Endothelial cell of umbilical vein (primary cell): Measurements from ENCODE around the gene PABPN1. TPM values are rescaled to one million over a fixed set of nuclear protein-coding genes. Genes with fewer than 3 reads are reported as not detected.
A peak's percentile ranks its signal among the peaks of the same experiment; 100 is the strongest.

ENCODE experiments used
- BruUV-seq: library from RNA; stranded (reverse); fragments of 400-500 nt; replicated peaks from 2 replicates; lab custom pipeline; 2021; lab: Mats Ljungman, UMichigan
- CTCF ChIA-PET: fragments of 300-600, 350-600 bp; sonication (Branson Sonifier 250); formaldehyde crosslinking; loops from one replicate; lab custom pipeline; 2021; ENCODE audit warnings: antibody characterized with exemption, inconsistent platforms; lab: Charles Lee
- POLR2A ChIA-PET: fragments of 300-600, 350-600 bp; sonication (Branson Sonifier 250); formaldehyde crosslinking; loops from one replicate; lab custom pipeline; 2021; ENCODE audit warnings: antibody characterized with exemption, inconsistent platforms; lab: Charles Lee
- DNase-seq: peaks from one replicate; pipeline ENCODE4 v3.0.0-alpha.2; 2011; ENCODE audit warnings: low read depth, low spot score
- FAIRE-seq: peaks from 2 replicates; lab custom pipeline; 2011; peaks lifted over from hg19 to GRCh38; lab: Jason Lieb, UNC
- H2AFZ ChIP-seq: 2 replicates; pipeline ENCODE4 v1.6.0; 2012; ENCODE audit warnings: low read depth, low read length, control low read depth, inconsistent platforms
- H3K27ac ChIP-seq: 2 replicates; pipeline ENCODE4 v1.5.1; 2011; ENCODE audit warnings: low read depth, mild to moderate bottlenecking, control low read depth, low read length, moderate library complexity; ENCODE audit not compliant: insufficient read depth
- H3K27me3 ChIP-seq, 2 experiments: 2 replicates each; pipeline versions ENCODE4 v1.6.0 to v1.6.1; 2011; ENCODE audit warnings: low read length in 2 of 2, mixed read lengths in 1 of 2; ENCODE audit not compliant: control insufficient read depth in 2 of 2, insufficient read depth in 2 of 2
- H3K36me3 ChIP-seq, 2 experiments: 2 replicates in 1 of 2; 3 replicates in 1 of 2; pipeline ENCODE4 v1.5.1; 2011; ENCODE audit warnings: low read length in 2 of 2, mild to moderate bottlenecking in 1 of 2, moderate library complexity in 1 of 2; ENCODE audit not compliant: control insufficient read depth in 2 of 2, insufficient read depth in 2 of 2; ENCODE audit errors: extremely low read depth in 1 of 2
- H3K4me1 ChIP-seq: 3 replicates; pipeline ENCODE4 v1.5.1; 2011; ENCODE audit warnings: mild to moderate bottlenecking, low read length; ENCODE audit not compliant: control insufficient read depth, insufficient read depth; ENCODE audit errors: extremely low read depth
- H3K4me2 ChIP-seq: 2 replicates; pipeline ENCODE4 v1.6.1; 2011; ENCODE audit warnings: low read length, control low read depth, mixed read lengths; ENCODE audit not compliant: insufficient read depth
- H3K4me3 ChIP-seq, 3 experiments: fragments of 200-600 bp in 1 of 3; sonication (generic), shearing (Covaris generic) in 1 of 3; replicated peaks in 1 of 3; 2 replicates each; pipeline ENCODE4 v1.5.1; 2011 to 2016; ENCODE audit warnings: control low read depth in 3 of 3, low read length in 3 of 3, mild to moderate bottlenecking in 2 of 3, inconsistent platforms in 1 of 3, low read depth in 1 of 3, moderate library complexity in 1 of 3; ENCODE audit not compliant: insufficient read depth in 1 of 3
- H3K79me2 ChIP-seq: 2 replicates; pipeline ENCODE4 v1.6.0; 2012; ENCODE audit warnings: low read length, inconsistent platforms; ENCODE audit not compliant: control insufficient read depth, insufficient read depth
- H3K9ac ChIP-seq: replicated peaks from 2 replicates; pipeline ENCODE3; 2011; ENCODE audit warnings: low read length, control low read depth; ENCODE audit not compliant: insufficient read depth; ENCODE audit errors: extremely low read depth
- H3K9me1 ChIP-seq: replicated peaks from 3 replicates; pipeline ENCODE4 v1.6.0; 2011; ENCODE audit warnings: mild to moderate bottlenecking, low read length; ENCODE audit not compliant: control insufficient read depth, insufficient read depth; ENCODE audit errors: extremely low read depth
- H3K9me3 ChIP-seq: replicated peaks from 2 replicates; pipeline ENCODE4 v1.5.1; 2012; ENCODE audit warnings: low read length, inconsistent platforms; ENCODE audit not compliant: control insufficient read depth, insufficient read depth
- H4K20me1 ChIP-seq: replicated peaks from 2 replicates; pipeline ENCODE3; 2011; ENCODE audit warnings: mild to moderate bottlenecking, low read length; ENCODE audit not compliant: control insufficient read depth, insufficient read depth; ENCODE audit errors: extremely low read depth
- CTCF ChIP-seq, 2 donors: IDR thresholded peaks; 1 replicate in 1 of 2; 2 replicates in 1 of 2; pipeline ENCODE4 v1.5.1; 2011; ENCODE audit warnings: low read length in 2 of 2, mild to moderate bottlenecking in 2 of 2, moderate library complexity in 2 of 2, control low read depth in 1 of 2, inconsistent platforms in 1 of 2, low read depth in 1 of 2; ENCODE audit not compliant: insufficient read depth in 1 of 2; ENCODE audit errors: extremely low read depth in 1 of 2
- EZH2 ChIP-seq: IDR thresholded peaks from 2 replicates; pipeline ENCODE4 v1.6.1; 2012; ENCODE audit warnings: borderline replicate concordance, low read depth, mild to moderate bottlenecking, moderate library complexity, low read length, inconsistent platforms; ENCODE audit not compliant: severe bottlenecking
- POLR2A ChIP-seq: IDR thresholded peaks from 2 replicates; pipeline ENCODE4 v1.6.1; 2012; ENCODE audit warnings: low read depth, mild to moderate bottlenecking, control low read depth, low read length
- POLR2AphosphoS5 ChIP-seq: IDR thresholded peaks from 2 replicates; pipeline ENCODE4 v1.6.1; 2012; ENCODE audit warnings: low read depth, mild to moderate bottlenecking, control low read depth, low read length, moderate library complexity; ENCODE audit not compliant: insufficient read depth
- dilution Hi-C: fragments of 300-500 bp; cut with MboI; formaldehyde crosslinking; loops from one replicate; pipeline ENCODE4 v1.15.0; 2019; ENCODE audit warnings: low sequenced_read_pairs; ENCODE audit not compliant: extremely low pct_ligation_motif_present
- intact Hi-C: fragments of 100-400 bp; cut with micrococcal nuclease; formaldehyde crosslinking; loops from one replicate; pipeline ENCODE4 v1.10.0; 2022
- polyA plus RNA-seq, 4 experiments: library from polyadenylated mRNA; depleted of rRNA in 3 of 4; stranded (reverse) in 3 of 4; unstranded in 1 of 4; fragments of >200 nt; gene quantifications; 2 replicates each; pipeline versions ENCODE4 v1.2.1 to v1.2.3, GENCODE V29; 2011 to 2012; ENCODE audit warnings: missing spikeins in 1 of 4
- total RNA-seq: library from RNA; stranded (reverse); gene quantifications from 2 replicates; pipeline ENCODE4 v1.2.3, GENCODE V29; 2021

Gene PABPN1
- total and polyA plus RNA-seq, 2 donors (not counting 3 experiments of a cell fraction or from before 2014, with no cell fraction given) = 231 TPM

- no peaks in the 10 kb centered on the region for H3K9me1 ChIP-seq
- POLR2A ChIA-PET = no interaction called here
- H3K4me2 ChIP-seq = no peak overlapping the region
- H3K36me3 ChIP-seq = no peaks in the 10 kb centered on the region
- H3K27ac ChIP-seq = no peak overlapping the region
- no TSS peak for BruUV-seq
- intact Hi-C loops (no loop called here), dilution Hi-C loops (no loop called here)
- no peak for DNase-seq
- no peak for FAIRE-seq
- H3K4me3 ChIP-seq = peak overlapping the region in 1 of 3 experiments; percentile 45
- CTCF ChIA-PET = interaction anchor here (0.6 to 1.9 kb wide), 6 partner anchors 17 to 289 kb away, joined by 3 to 7 read pairs (median 4); no protein-coding TSS in a partner anchor
- H3K4me1 ChIP-seq = no peaks in the 10 kb centered on the region
- no peak overlapping the region for H3K9ac ChIP-seq
- no peaks in the 10 kb centered on the region for H4K20me1 ChIP-seq
- H3K9me3 ChIP-seq = no peaks in the 10 kb centered on the region
- peaks cover 32 to 36% of the 10 kb centered on the region in 2 experiments for H3K27me3 ChIP-seq
- H2AFZ ChIP-seq = peak overlapping the region; percentile 50
- no peaks in the 10 kb centered on the region for H3K79me2 ChIP-seq
- peak; percentile 83 for TF ChIP-seq EZH2
- TF ChIP-seq POLR2AphosphoS5 = no peak
- TF ChIP-seq CTCF (IDR thresholded peaks at IDR 0.05; ENCODE audit: extremely low read depth in 1 of 2, insufficient read depth in 1 of 2, low read depth in 1 of 2, low read length in 2 of 2) = peak in 1 of 2 donors; percentile 8
- TF ChIP-seq POLR2A = no peak
These were observed 30.6 kb downstream of the PABPN1 start for GRCh38 chr14:23351681-23352505.
